SU-DHL-6 (cell line): ENCODE measurements around the gene TFB1M.
"Not testable (repeated sequence)": the region's sequence is repeated elsewhere in the genome, so short reads cannot be mapped to it uniquely, and the experiment has no call there.

Experiments
- H2AFZ ChIP-seq: fragments of 200-600 bp; sonication (generic); 2 replicates; pipeline ENCODE4 v1.6.1; 2014; ENCODE audit warnings: low read depth, mild to moderate bottlenecking, moderate library complexity, mixed read lengths, antibody characterized with exemption, low read length; ENCODE audit not compliant: severe bottlenecking
- H3F3A ChIP-seq: fragments of 200-600 bp; shearing (Covaris generic); 2 replicates; pipeline ENCODE4 v1.6.0; 2016; ENCODE audit warnings: antibody characterized with exemption, mild to moderate bottlenecking; ENCODE audit not compliant: insufficient read depth
- H3K27ac ChIP-seq: fragments of 200-600 bp; sonication (generic); 2 replicates; pipeline ENCODE4 v1.5.1; 2016; ENCODE audit warnings: low read depth, mild to moderate bottlenecking, low read length, moderate library complexity, mixed read lengths
- H3K27me3 ChIP-seq: fragments of 200-600 bp; sonication (generic), shearing (Covaris generic); 2 replicates; pipeline ENCODE4 v1.6.0; 2014; ENCODE audit warnings: mild to moderate bottlenecking, low read length
- H3K36me3 ChIP-seq: fragments of 200-600 bp; sonication (generic); 2 replicates; pipeline ENCODE4 v1.6.1; 2014; ENCODE audit warnings: mild to moderate bottlenecking, low read length, mixed read lengths
- H3K4me2 ChIP-seq: fragments of 300-600, 200-600 bp; shearing (Covaris generic), sonication (generic); 2 replicates; pipeline ENCODE4 v1.6.0; 2014; ENCODE audit warnings: low read length, low read depth, mild to moderate bottlenecking; ENCODE audit not compliant: poor library complexity, severe bottlenecking
- H3K4me3 ChIP-seq: fragments of 200-600 bp; sonication (generic); 2 replicates; pipeline ENCODE4 v1.5.1; 2014; ENCODE audit warnings: antibody characterized with exemption, low read length, mild to moderate bottlenecking, mixed read lengths; ENCODE audit not compliant: insufficient read depth, poor library complexity, severe bottlenecking
- H3K79me2 ChIP-seq: fragments of 200-600 bp; sonication (generic); 2 replicates; pipeline ENCODE4 v1.6.1; 2014; ENCODE audit warnings: mild to moderate bottlenecking, low read length, moderate library complexity; ENCODE audit not compliant: insufficient read depth
- H3K9ac ChIP-seq: fragments of 200-600 bp; sonication (generic); 2 replicates; pipeline ENCODE4 v1.7.0; 2014; ENCODE audit warnings: mild to moderate bottlenecking, low read length
- H3K9me2 ChIP-seq: fragments of 200-600 bp; sonication (generic); replicated peaks from 2 replicates; pipeline ENCODE4 v1.6.1; 2014; ENCODE audit warnings: low read length; ENCODE audit not compliant: insufficient read depth
- H3K9me3 ChIP-seq: fragments of 200-600 bp; sonication (generic); 2 replicates; pipeline ENCODE4 v1.6.1; 2014; ENCODE audit warnings: low read length, mixed read lengths; ENCODE audit not compliant: insufficient read depth
- H4K20me1 ChIP-seq: fragments of 200-600 bp; sonication (generic); 2 replicates; pipeline ENCODE4 v1.6.1; 2014; ENCODE audit warnings: low read depth, mild to moderate bottlenecking, antibody characterized with exemption, low read length, moderate library complexity, mixed read lengths
- CTCF ChIP-seq: fragments of 200-600 bp; sonication (generic); IDR thresholded peaks from one replicate; pipeline ENCODE4 v1.5.1; 2017; ENCODE audit warnings: antibody characterized with exemption, mild to moderate bottlenecking, low read length, moderate library complexity; ENCODE audit not compliant: insufficient read depth, poor library complexity, severe bottlenecking
- EZH2phosphoT487 ChIP-seq: fragments of 200-600 bp; sonication (generic), shearing (Covaris generic); conservative IDR thresholded peaks from 2 replicates; pipeline ENCODE4 v1.6.1; 2018; ENCODE audit warnings: mild to moderate bottlenecking, antibody characterized with exemption, low read length, moderate library complexity, mixed read lengths

Gene TFB1M

DNA sequence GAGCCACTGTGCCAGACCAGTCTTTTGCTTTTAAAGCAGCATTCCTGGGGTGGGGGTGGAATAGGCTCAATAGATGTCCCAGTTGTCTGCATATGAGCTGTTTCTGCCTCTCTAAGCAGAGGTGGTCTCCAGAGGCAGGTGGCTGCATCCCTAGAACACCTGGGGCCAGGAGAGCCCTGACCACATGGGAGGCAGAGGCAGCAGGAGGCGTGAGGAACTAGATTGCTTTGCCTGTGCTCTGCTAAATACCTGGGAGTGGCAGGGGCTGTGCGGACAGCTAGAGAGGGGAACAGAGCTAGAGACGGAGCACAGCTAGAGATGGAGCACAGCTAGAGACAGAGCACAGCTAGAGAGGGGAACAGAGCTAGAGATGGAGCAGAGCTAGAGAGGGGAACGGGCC is 79.6 kb downstream of the TFB1M start:
- Histone ChIP-seq H3F3A (no peaks in the 10 kb centered on the region), H3K79me2 (peaks cover 7% of the 10 kb centered on the region; the same call in 1 of the 2 replicates), H4K20me1 (no peaks in the 10 kb centered on the region), H3K4me3 (no peak overlapping the region), H3K9ac (no peak overlapping the region), H3K4me2 (no peak overlapping the region), H3K36me3 (0 out of 2 replicates have a peak, but pooled peaks cover 6% of the 10 kb centered on the region), H3K9me3 (no peaks in the 10 kb centered on the region), H3K27me3 (no peaks in the 10 kb centered on the region), H2AFZ (no peak overlapping the region), H3K27ac (no peak overlapping the region), H3K9me2 (no peaks in the 10 kb centered on the region)
- TF ChIP-seq CTCF: no peak
- TF ChIP-seq EZH2phosphoT487: no peak

DNA sequence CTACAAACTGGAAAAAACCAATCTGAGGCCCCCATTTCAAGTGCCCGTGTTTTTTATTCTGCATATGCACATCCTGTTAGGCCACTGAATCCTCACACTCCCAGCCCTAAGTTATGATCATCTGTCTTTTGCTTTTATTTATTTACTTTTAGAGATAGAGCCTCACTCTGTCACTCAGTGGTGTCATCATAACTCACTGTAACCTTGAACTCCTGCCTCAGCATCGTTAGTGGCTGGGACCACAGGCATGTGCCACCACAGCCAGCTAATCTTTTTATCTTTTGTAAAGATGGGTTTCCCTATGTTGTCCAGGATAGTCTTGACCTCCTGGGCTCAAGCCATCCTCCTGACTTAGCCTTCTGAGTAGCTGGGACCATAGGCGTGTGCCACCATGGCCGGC is 80.1 kb downstream of the TFB1M start:
- Histone ChIP-seq H3K4me3 (no peak overlapping the region), H3K36me3 (0 out of 2 replicates have a peak, but pooled peaks cover 6% of the 10 kb centered on the region), H3K4me2 (no peak overlapping the region), H3K27ac (no peak overlapping the region), H4K20me1 (no peaks in the 10 kb centered on the region), H3K79me2 (peaks cover 7% of the 10 kb centered on the region; the same call in 1 of the 2 replicates), H3K27me3 (no peaks in the 10 kb centered on the region), H3K9me2 (no peaks in the 10 kb centered on the region), H2AFZ (no peak overlapping the region), H3K9me3 (no peaks in the 10 kb centered on the region), H3F3A (no peaks in the 10 kb centered on the region), H3K9ac (no peak overlapping the region)
- no peak for TF ChIP-seq EZH2phosphoT487
- no peak for TF ChIP-seq CTCF

- H3K27ac ChIP-seq: no peak overlapping the region
- TF ChIP-seq EZH2phosphoT487 (no peak), CTCF (no peak)
Observed at GRCh38 chr6:155232848-155233247, 81.4 kb downstream of the TFB1M start.

DNA sequence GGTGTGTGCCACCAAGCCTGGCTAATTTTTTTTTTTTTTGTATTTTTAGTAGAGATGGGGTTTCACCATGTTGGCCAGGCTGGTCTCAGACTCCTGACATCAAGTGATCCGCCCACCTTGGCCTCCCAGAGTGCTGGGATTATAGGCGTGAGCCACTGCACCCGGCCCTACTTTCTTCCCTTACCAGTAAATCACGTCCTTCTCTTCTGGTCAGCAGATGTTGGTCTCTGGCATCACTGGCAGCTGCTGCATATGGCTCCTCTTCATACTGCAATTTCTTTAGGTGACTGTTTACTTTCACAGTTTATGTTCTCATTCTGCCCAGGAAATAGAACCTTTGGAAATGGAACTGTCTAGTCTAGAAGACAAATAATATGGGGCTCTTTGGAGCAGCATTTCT is 83.3 kb downstream of the TFB1M start:
- H3K27me3 ChIP-seq, H3K36me3 ChIP-seq, H3K9me3 ChIP-seq, H3F3A ChIP-seq, H3K9ac ChIP-seq, H3K27ac ChIP-seq, H3K4me3 ChIP-seq, H3K4me2 ChIP-seq, H3K9me2 ChIP-seq, H4K20me1 ChIP-seq, H2AFZ ChIP-seq: not testable (repeated sequence)
- peaks cover 20% of the 10 kb centered on the region; the same call in 1 of the 2 replicates for H3K79me2 ChIP-seq

More at GRCh38 chr6:155232848-155233247, 81.4 kb downstream of the TFB1M start:
- 0 out of 2 replicates have a peak, but pooled peaks cover 6% of the 10 kb centered on the region for H3K36me3 ChIP-seq
- H3K79me2 ChIP-seq: peaks cover 16% of the 10 kb centered on the region; the same call in 1 of the 2 replicates
- H3K4me3 ChIP-seq: no peak overlapping the region
- no peaks in the 10 kb centered on the region for H4K20me1 ChIP-seq
- no peak overlapping the region for H3K4me2 ChIP-seq
- H3K9me2 ChIP-seq: no peaks in the 10 kb centered on the region
- no peaks in the 10 kb centered on the region for H3K27me3 ChIP-seq
- no peaks in the 10 kb centered on the region for H3F3A ChIP-seq
- H2AFZ ChIP-seq: no peak overlapping the region
- H3K9me3 ChIP-seq: no peaks in the 10 kb centered on the region
- no peak overlapping the region for H3K9ac ChIP-seq
